ENCODE data around the gene IRF2BPL.

- TF ChIP-seq CTCF (IDR thresholded peaks at IDR 0.05) (no peak), POLR2A (IDR thresholded peaks at IDR 0.05) (no peak)
Measured at GRCh38 chr14:77074969-77075368, 46.5 kb upstream of the IRF2BPL start.

Measured in adrenal gland (tissue), 5 donors.